ENCODE measurements around the gene ASB5.
"Not testable (repeated sequence)": the region's sequence is repeated elsewhere in the genome, so short reads cannot be mapped to it uniquely, and the experiment has no call there.

The ASB5 gene

GRCh38 chr4:176306837-176307665 lies 38.0 kb upstream of the ASB5 start:
- no peak for TF ChIP-seq CTCF (conservative IDR thresholded peaks at IDR 0.05; ENCODE audit: low read depth, low read length)

GRCh38 chr4:176303938-176304337 lies 34.9 kb upstream of the ASB5 start:
- H3K4me3 ChIP-seq (ENCODE audit: low read depth, low read length), result no peak overlapping the region
- DNase-seq (ENCODE audit: low read depth), result no peak
- no peak for TF ChIP-seq CTCF (conservative IDR thresholded peaks at IDR 0.05; ENCODE audit: low read depth, low read length)

More at GRCh38 chr4:176306837-176307665, 38.0 kb upstream of the ASB5 start:
- H3K4me3 ChIP-seq (ENCODE audit: low read depth, low read length), result no peak overlapping the region
- DNase-seq (ENCODE audit: low read depth), result no peak

GRCh38 chr4:176302283-176303275 lies 33.6 kb upstream of the ASB5 start:
- no peak for TF ChIP-seq CTCF (conservative IDR thresholded peaks at IDR 0.05; ENCODE audit: low read depth, low read length)
- no peak overlapping the region for H3K4me3 ChIP-seq (ENCODE audit: low read depth, low read length)
- DNase-seq (ENCODE audit: low read depth), result peak; percentile 84

- H3K4me3 ChIP-seq (ENCODE audit: low read depth, low read length), result no peak overlapping the region
- TF ChIP-seq CTCF (conservative IDR thresholded peaks at IDR 0.05; ENCODE audit: low read depth, low read length), result no peak
- no peak for DNase-seq (ENCODE audit: low read depth)
These were observed 31.5 kb upstream of the ASB5 start for GRCh38 chr4:176300565-176300964.

GRCh38 chr4:176300036-176300435 lies 31.0 kb upstream of the ASB5 start:
- TF ChIP-seq CTCF (conservative IDR thresholded peaks at IDR 0.05; ENCODE audit: low read depth, low read length), result no peak

GRCh38 chr4:176298664-176299063 lies 29.6 kb upstream of the ASB5 start:
- DNase-seq (ENCODE audit: low read depth), result no peak
- TF ChIP-seq CTCF (conservative IDR thresholded peaks at IDR 0.05; ENCODE audit: low read depth, low read length), result no peak
- H3K4me3 ChIP-seq (ENCODE audit: low read depth, low read length), result no peak overlapping the region

More at GRCh38 chr4:176300036-176300435, 31.0 kb upstream of the ASB5 start:
- no peak for DNase-seq (ENCODE audit: low read depth)
- no peak overlapping the region for H3K4me3 ChIP-seq (ENCODE audit: low read depth, low read length)

GRCh38 chr4:176295907-176296306 lies 26.9 kb upstream of the ASB5 start:
- H3K4me3 ChIP-seq (ENCODE audit: low read depth, low read length); DNase-seq (ENCODE audit: low read depth): not testable (repeated sequence)

Measured in choroid plexus epithelial cell (primary cell).